HUES64 (cell line): Measurements from ENCODE around the gene NCOA1.

ENCODE experiments used
- H3K27ac ChIP-seq: 2 replicates; pipeline ENCODE4 v1.7.0; 2013; ENCODE audit warnings: low read depth, low read length, inconsistent platforms
- H3K27me3 ChIP-seq: 2 replicates; pipeline ENCODE4 v1.6.1; 2013; ENCODE audit warnings: mild to moderate bottlenecking, low read length; ENCODE audit not compliant: insufficient read depth
- H3K36me3 ChIP-seq: 2 replicates; pipeline ENCODE4 v1.6.1; 2013; ENCODE audit warnings: mild to moderate bottlenecking, low read length; ENCODE audit not compliant: insufficient read depth
- H3K4me1 ChIP-seq: 2 replicates; pipeline ENCODE4 v1.6.1; 2013; ENCODE audit warnings: mild to moderate bottlenecking, low read length, moderate library complexity; ENCODE audit not compliant: insufficient read depth
- H3K4me3 ChIP-seq: 2 replicates; pipeline ENCODE4 v1.5.1; 2013; ENCODE audit warnings: mild to moderate bottlenecking, low read length, moderate library complexity
- H3K9ac ChIP-seq: 2 replicates; pipeline ENCODE4 v1.6.1; 2013; ENCODE audit warnings: mild to moderate bottlenecking, low read depth, low read length
- H3K9me3 ChIP-seq: 2 replicates; pipeline ENCODE4 v1.6.1; 2013; ENCODE audit warnings: low read depth, low read length; ENCODE audit not compliant: insufficient read depth
- WGBS: fragments of 150-250, 120-280 bp; methylation state at CpG from one replicate; pipeline ENCODE4 v1.1.7; 2013; ENCODE audit warnings: missing lambda C conversion rate; 5-methylcytosine and 5-hydroxymethylcytosine counted together

The NCOA1 gene

GRCh38 chr2:24744356-24744755, 253.3 kb downstream of the NCOA1 start:
- no peak overlapping the region for H3K9ac ChIP-seq
- 94% methylated on average over 1 of the region's 1 CpG for WGBS
- H3K9me3 ChIP-seq, result no peaks in the 10 kb centered on the region
- no peak overlapping the region for H3K4me3 ChIP-seq
- H3K36me3 ChIP-seq, result peaks cover 6% of the 10 kb centered on the region
- H3K4me1 ChIP-seq, result no peaks in the 10 kb centered on the region
- no peaks in the 10 kb centered on the region for H3K27me3 ChIP-seq
- no peak overlapping the region for H3K27ac ChIP-seq

GRCh38 chr2:24745825-24746224, 254.8 kb downstream of the NCOA1 start:
- H3K36me3 ChIP-seq, result peaks cover 6% of the 10 kb centered on the region; the same call in 1 of the 2 replicates

GRCh38 chr2:24747299-24747698, 256.2 kb downstream of the NCOA1 start:
- Histone ChIP-seq H3K9ac (no peak overlapping the region), H3K4me3 (no peak overlapping the region), H3K27me3 (no peaks in the 10 kb centered on the region), H3K36me3 (no peaks in the 10 kb centered on the region), H3K9me3 (no peaks in the 10 kb centered on the region), H3K4me1 (no peaks in the 10 kb centered on the region), H3K27ac (no peak overlapping the region)
- WGBS, result 98% methylated on average over 3 of the region's 3 CpGs

More at GRCh38 chr2:24745825-24746224, 254.8 kb downstream of the NCOA1 start:
- no peaks in the 10 kb centered on the region for H3K4me1 ChIP-seq
- no peak overlapping the region for H3K27ac ChIP-seq
- no peaks in the 10 kb centered on the region for H3K27me3 ChIP-seq
- H3K4me3 ChIP-seq, result no peak overlapping the region
- no peak overlapping the region for H3K9ac ChIP-seq
- 93% methylated on average over 2 of the region's 2 CpGs for WGBS
- H3K9me3 ChIP-seq, result no peaks in the 10 kb centered on the region

GRCh38 chr2:24749069-24749691, 258.1 kb downstream of the NCOA1 start:
- H3K4me1 ChIP-seq, result no peaks in the 10 kb centered on the region

GRCh38 chr2:24754985-24755705, 264.1 kb downstream of the NCOA1 start:
- Histone ChIP-seq H3K9me3 (no peaks in the 10 kb centered on the region), H3K27ac (no peak overlapping the region), H3K4me3 (no peak overlapping the region), H3K27me3 (no peaks in the 10 kb centered on the region), H3K36me3 (peaks cover 12% of the 10 kb centered on the region; the same call in 1 of the 2 replicates), H3K9ac (no peak overlapping the region), H3K4me1 (peaks cover 11% of the 10 kb centered on the region)
- WGBS, result 76% methylated on average over 3 of the region's 3 CpGs

More at GRCh38 chr2:24749069-24749691, 258.1 kb downstream of the NCOA1 start:
- no peaks in the 10 kb centered on the region for H3K27me3 ChIP-seq
- no peak overlapping the region for H3K9ac ChIP-seq
- H3K27ac ChIP-seq, result no peak overlapping the region
- no peak overlapping the region for H3K4me3 ChIP-seq
- no peaks in the 10 kb centered on the region for H3K9me3 ChIP-seq
- H3K36me3 ChIP-seq, result no peaks in the 10 kb centered on the region
- 92% methylated on average over 7 of the region's 7 CpGs for WGBS

GRCh38 chr2:24756789-24757188, 265.7 kb downstream of the NCOA1 start:
- Histone ChIP-seq H3K27me3 (no peaks in the 10 kb centered on the region), H3K27ac (no peak overlapping the region), H3K9ac (no peak overlapping the region), H3K36me3 (peaks cover 12% of the 10 kb centered on the region; the same call in 1 of the 2 replicates), H3K4me1 (peaks cover 11% of the 10 kb centered on the region), H3K9me3 (no peaks in the 10 kb centered on the region), H3K4me3 (no peak overlapping the region)
- 100% methylated on average over 1 of the region's 1 CpG for WGBS

- 93% methylated on average over 5 of the region's 5 CpGs for WGBS
- no peak overlapping the region for H3K4me3 ChIP-seq
- H3K9me3 ChIP-seq, result no peaks in the 10 kb centered on the region
- H3K27ac ChIP-seq, result no peak overlapping the region
- no peak overlapping the region for H3K9ac ChIP-seq
- H3K36me3 ChIP-seq, result peaks cover 18% of the 10 kb centered on the region
- H3K4me1 ChIP-seq, result no peaks in the 10 kb centered on the region
- H3K27me3 ChIP-seq, result no peaks in the 10 kb centered on the region
Observed at GRCh38 chr2:24761866-24762265, 270.8 kb downstream of the NCOA1 start.

GRCh38 chr2:24762518-24762917, 271.5 kb downstream of the NCOA1 start:
- no peaks in the 10 kb centered on the region for H3K27me3 ChIP-seq

GRCh38 chr2:24763843-24764242, 272.8 kb downstream of the NCOA1 start:
- Histone ChIP-seq H3K36me3 (peaks cover 14% of the 10 kb centered on the region), H3K9me3 (no peaks in the 10 kb centered on the region), H3K9ac (no peak overlapping the region), H3K27me3 (no peaks in the 10 kb centered on the region), H3K4me1 (no peaks in the 10 kb centered on the region), H3K4me3 (no peak overlapping the region), H3K27ac (no peak overlapping the region)
- 95% methylated on average over 4 of the region's 4 CpGs for WGBS

More at GRCh38 chr2:24762518-24762917, 271.5 kb downstream of the NCOA1 start:
- 88% methylated on average over 2 of the region's 2 CpGs for WGBS
- no peaks in the 10 kb centered on the region for H3K9me3 ChIP-seq
- no peak overlapping the region for H3K9ac ChIP-seq
- H3K36me3 ChIP-seq, result peaks cover 18% of the 10 kb centered on the region
- no peak overlapping the region for H3K4me3 ChIP-seq
- no peaks in the 10 kb centered on the region for H3K4me1 ChIP-seq
- no peak overlapping the region for H3K27ac ChIP-seq

GRCh38 chr2:24766609-24767008, 275.6 kb downstream of the NCOA1 start:
- Histone ChIP-seq H3K27me3 (no peaks in the 10 kb centered on the region), H3K4me3 (no peak overlapping the region), H3K4me1 (no peaks in the 10 kb centered on the region), H3K9ac (no peak overlapping the region), H3K9me3 (no peaks in the 10 kb centered on the region), H3K27ac (no peak overlapping the region), H3K36me3 (peaks cover 9% of the 10 kb centered on the region)
- 84% methylated on average over 6 of the region's 6 CpGs for WGBS

GRCh38 chr2:24768013-24768412, 277.0 kb downstream of the NCOA1 start:
- H3K9ac ChIP-seq, result no peak overlapping the region
- no peak overlapping the region for H3K27ac ChIP-seq
- H3K4me1 ChIP-seq, result peaks cover 4% of the 10 kb centered on the region; the same call in 1 of the 2 replicates
- no peaks in the 10 kb centered on the region for H3K9me3 ChIP-seq
- H3K36me3 ChIP-seq, result peaks cover 3% of the 10 kb centered on the region; the same call in 1 of the 2 replicates
- no peak overlapping the region for H3K4me3 ChIP-seq
- WGBS, result 92% methylated on average over 5 of the region's 5 CpGs
- no peaks in the 10 kb centered on the region for H3K27me3 ChIP-seq
